Spleen (tissue), 7 donors: ENCODE measurements around the gene SLC25A38.
"Not testable (repeated sequence)": the region's sequence is repeated elsewhere in the genome, so short reads cannot be mapped to it uniquely, and the experiment has no call there.

Experiments used
- POLR2A ChIP-seq, 3 donors: fragments of 450-650 bp; IDR thresholded peaks; one replicate each; pipeline ENCODE4 v1.5.1; 2017; ENCODE audit warnings: antibody characterized with exemption in 3 of 3, mild to moderate bottlenecking in 1 of 3
- TF ChIP-seq, protein P1 (sequence below), 11 experiments: fragments of 200-600 bp in 7 of 11; fragments of 450-650 bp in 4 of 11; sonication (generic) in 4 of 11; IDR thresholded peaks in 8 of 11; conservative IDR thresholded peaks in 3 of 11; 1 replicate in 7 of 11; 2 replicates in 4 of 11; pipeline versions ENCODE4 v1.4.0 to v1.8.0; 2016 to 2021; ENCODE audit warnings: antibody characterized with exemption in 11 of 11, inconsistent platforms in 4 of 11, mild to moderate bottlenecking in 1 of 11
- donor health status: DM: no; HTN: no; CAD: no; lungs with moderate emphysema.
- donor health status: DM: no; HTN: no; CAD: no.
- donor health status: DM: no; HTN: no; CAD: no.

DNA sequence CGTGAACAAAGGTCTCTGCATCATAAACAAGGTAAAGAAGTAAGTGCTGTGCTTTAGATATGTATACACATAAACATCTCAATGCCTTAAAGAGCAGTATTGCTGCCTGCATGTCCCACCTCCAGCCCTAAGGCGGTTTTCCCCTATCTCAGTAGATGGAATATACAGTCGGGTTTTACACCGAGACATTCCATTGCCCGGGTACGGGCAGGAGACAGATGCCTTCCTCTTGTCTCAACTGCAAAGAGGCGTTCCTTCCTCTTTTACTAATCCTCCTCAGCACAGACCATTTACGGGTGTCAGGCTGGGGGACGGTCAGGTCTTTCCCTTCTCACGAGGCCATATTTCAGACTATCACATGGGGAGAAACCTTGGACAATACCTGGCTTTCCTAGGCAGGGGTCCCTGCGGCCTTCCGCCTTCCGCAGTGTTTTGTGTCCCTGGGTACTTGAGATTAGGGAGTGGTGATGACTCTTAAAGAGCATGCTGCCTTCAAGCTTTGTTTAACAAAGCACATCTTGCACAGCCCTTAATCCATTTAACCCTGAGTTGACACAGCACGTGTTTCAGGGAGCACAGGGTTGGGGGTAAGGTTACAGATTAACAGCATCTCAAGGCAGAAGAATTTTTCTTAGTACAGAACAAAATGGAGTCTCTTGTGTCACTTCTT, 35.5 kb downstream of the SLC25A38 start:
- TF ChIP-seq POLR2A (IDR thresholded peaks at IDR 0.05): not testable (repeated sequence)
- TF ChIP-seq, protein P1, sequence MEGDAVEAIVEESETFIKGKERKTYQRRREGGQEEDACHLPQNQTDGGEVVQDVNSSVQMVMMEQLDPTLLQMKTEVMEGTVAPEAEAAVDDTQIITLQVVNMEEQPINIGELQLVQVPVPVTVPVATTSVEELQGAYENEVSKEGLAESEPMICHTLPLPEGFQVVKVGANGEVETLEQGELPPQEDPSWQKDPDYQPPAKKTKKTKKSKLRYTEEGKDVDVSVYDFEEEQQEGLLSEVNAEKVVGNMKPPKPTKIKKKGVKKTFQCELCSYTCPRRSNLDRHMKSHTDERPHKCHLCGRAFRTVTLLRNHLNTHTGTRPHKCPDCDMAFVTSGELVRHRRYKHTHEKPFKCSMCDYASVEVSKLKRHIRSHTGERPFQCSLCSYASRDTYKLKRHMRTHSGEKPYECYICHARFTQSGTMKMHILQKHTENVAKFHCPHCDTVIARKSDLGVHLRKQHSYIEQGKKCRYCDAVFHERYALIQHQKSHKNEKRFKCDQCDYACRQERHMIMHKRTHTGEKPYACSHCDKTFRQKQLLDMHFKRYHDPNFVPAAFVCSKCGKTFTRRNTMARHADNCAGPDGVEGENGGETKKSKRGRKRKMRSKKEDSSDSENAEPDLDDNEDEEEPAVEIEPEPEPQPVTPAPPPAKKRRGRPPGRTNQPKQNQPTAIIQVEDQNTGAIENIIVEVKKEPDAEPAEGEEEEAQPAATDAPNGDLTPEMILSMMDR (IDR thresholded peaks at IDR 0.05 in 8 of 11, conservative IDR thresholded peaks at IDR 0.05 in 3 of 11): not testable (repeated sequence)
